ENCODE measurements around the gene CLIC3. TPM values are rescaled to one million over a fixed set of nuclear protein-coding genes. Genes with fewer than 3 reads are reported as not detected.

The CLIC3 gene
- total RNA-seq, 1 donor from 2014 or later: 38.6 TPM

GRCh38 chr9:136947955-136948510 is 48.3 kb downstream of the CLIC3 start:
- peak; percentile 67 for TF ChIP-seq CTCF (conservative IDR thresholded peaks at IDR 0.05)
- H3K27ac Mint-ChIP-seq: peak overlapping the region; percentile 94
- peaks cover 4% of the 10 kb centered on the region for H3K4me1 Mint-ChIP-seq (ENCODE audit: unreplicated experiment)
- no peak for DNase-seq (ENCODE audit: extremely low spot score, unreplicated experiment)
- peak overlapping the region; percentile 81 for H3K4me3 Mint-ChIP-seq
- no peaks in the 10 kb centered on the region for H3K27me3 Mint-ChIP-seq
- H3K36me3 Mint-ChIP-seq: no peaks in the 10 kb centered on the region
- no peaks in the 10 kb centered on the region for H3K9me3 Mint-ChIP-seq

GRCh38 chr9:136947028-136947891 is 49.1 kb downstream of the CLIC3 start:
- H3K4me1 Mint-ChIP-seq (ENCODE audit: unreplicated experiment): peaks cover 4% of the 10 kb centered on the region
- TF ChIP-seq CTCF (conservative IDR thresholded peaks at IDR 0.05): no peak
- no peaks in the 10 kb centered on the region for H3K27me3 Mint-ChIP-seq
- no peak for DNase-seq (ENCODE audit: extremely low spot score, unreplicated experiment)
- H3K27ac Mint-ChIP-seq: peak overlapping the region; percentile 76
- no peak overlapping the region for H3K4me3 Mint-ChIP-seq
- no peaks in the 10 kb centered on the region for H3K36me3 Mint-ChIP-seq
- H3K9me3 Mint-ChIP-seq: no peaks in the 10 kb centered on the region

GRCh38 chr9:136946228-136947027 is 49.9 kb downstream of the CLIC3 start:
- no peak for DNase-seq (ENCODE audit: extremely low spot score, unreplicated experiment)

GRCh38 chr9:136945333-136946227 is 50.8 kb downstream of the CLIC3 start:
- Mint-ChIP-seq H3K36me3 (no peaks in the 10 kb centered on the region), H3K27ac (no peak overlapping the region), H3K4me1 (ENCODE audit: unreplicated experiment) (peaks cover 4% of the 10 kb centered on the region), H3K4me3 (peak overlapping the region; percentile 4), H3K9me3 (no peaks in the 10 kb centered on the region), H3K27me3 (no peaks in the 10 kb centered on the region)
- DNase-seq (ENCODE audit: extremely low spot score, unreplicated experiment): no peak
- no peak for TF ChIP-seq CTCF (conservative IDR thresholded peaks at IDR 0.05)

More at GRCh38 chr9:136946228-136947027, 49.9 kb downstream of the CLIC3 start:
- Mint-ChIP-seq H3K27ac (no peak overlapping the region), H3K9me3 (no peaks in the 10 kb centered on the region), H3K4me3 (peak overlapping the region; percentile 4), H3K27me3 (no peaks in the 10 kb centered on the region), H3K36me3 (no peaks in the 10 kb centered on the region), H3K4me1 (ENCODE audit: unreplicated experiment) (peaks cover 4% of the 10 kb centered on the region)
- TF ChIP-seq CTCF (conservative IDR thresholded peaks at IDR 0.05): no peak

Other genes starting within 250 kb of the CLIC3 start
- not detected in 2 replicates for gene LCN6, start 248.0 kb downstream of the CLIC3 start, total RNA-seq (ENCODE audit: low replicate concordance)
- not detected in 2 replicates for gene LCN8, start 238.3 kb downstream of the CLIC3 start, total RNA-seq (ENCODE audit: low replicate concordance)
- gene LCN15, start 232.1 kb downstream of the CLIC3 start, total RNA-seq (ENCODE audit: low replicate concordance): 0.77 and 0.93 TPM in 2 replicates
- gene TMEM141, start 205.2 kb downstream of the CLIC3 start, total RNA-seq (ENCODE audit: low replicate concordance): 62.3 and 98.6 TPM in 2 replicates
- 2.9 and 6.1 TPM in 2 replicates for gene CCDC183, start 200.2 kb downstream of the CLIC3 start, total RNA-seq (ENCODE audit: low replicate concordance)
- gene RABL6, start 188.6 kb downstream of the CLIC3 start, total RNA-seq (ENCODE audit: low replicate concordance): 94.2 and 112 TPM in 2 replicates
- 3.2 and 3.6 TPM in 2 replicates for gene AJM1, start 154.1 kb downstream of the CLIC3 start, total RNA-seq (ENCODE audit: low replicate concordance)
- 176 and 199 TPM in 2 replicates for gene PHPT1, start 147.2 kb downstream of the CLIC3 start, total RNA-seq (ENCODE audit: low replicate concordance)
- 18.4 and 29.1 TPM in 2 replicates for gene MAMDC4, start 144.2 kb downstream of the CLIC3 start, total RNA-seq (ENCODE audit: low replicate concordance)
- gene EDF1, start 130.3 kb downstream of the CLIC3 start, total RNA-seq (ENCODE audit: low replicate concordance): 324 and 342 TPM in 2 replicates
- gene TRAF2, start 110.1 kb downstream of the CLIC3 start, total RNA-seq (ENCODE audit: low replicate concordance): 19.4 and 22.3 TPM in 2 replicates
- gene FBXW5, start 51.8 kb downstream of the CLIC3 start, total RNA-seq (ENCODE audit: low replicate concordance): 82.8 and 110 TPM in 2 replicates
- gene C8G, start 51.3 kb downstream of the CLIC3 start, total RNA-seq (ENCODE audit: low replicate concordance): 2.8 and 4.1 TPM in 2 replicates
- gene LCN12, start 44.3 kb downstream of the CLIC3 start, total RNA-seq (ENCODE audit: low replicate concordance): 7.9 and 8.3 TPM in 2 replicates
- 1.4 and 1.7 TPM in 2 replicates for gene PTGDS, start 19.1 kb downstream of the CLIC3 start, total RNA-seq (ENCODE audit: low replicate concordance)
- gene LCNL1, start 13.6 kb downstream of the CLIC3 start, total RNA-seq (ENCODE audit: low replicate concordance): not detected in 2 replicates
- 63.4 and 100 TPM in 2 replicates for gene PAXX, start 4.1 kb downstream of the CLIC3 start, total RNA-seq (ENCODE audit: low replicate concordance)
- 44.7 and 47.7 TPM in 2 replicates for gene ABCA2, start 31.7 kb upstream of the CLIC3 start, total RNA-seq (ENCODE audit: low replicate concordance)
- not detected in 2 replicates for gene FUT7, start 35.5 kb upstream of the CLIC3 start, total RNA-seq (ENCODE audit: low replicate concordance)
- gene NPDC1, start 49.6 kb upstream of the CLIC3 start, total RNA-seq (ENCODE audit: low replicate concordance): 68.0 and 70.3 TPM in 2 replicates
- gene ENTPD2, start 57.5 kb upstream of the CLIC3 start, total RNA-seq (ENCODE audit: low replicate concordance): 3.3 and 6.4 TPM in 2 replicates
- 19.1 and 21.9 TPM in 2 replicates for gene SAPCD2, start 74.0 kb upstream of the CLIC3 start, total RNA-seq (ENCODE audit: low replicate concordance)
- 3.4 and 5.4 TPM in 2 replicates for gene UAP1L1, start 80.9 kb upstream of the CLIC3 start, total RNA-seq (ENCODE audit: low replicate concordance)
- 50.3 and 58.9 TPM in 2 replicates for gene MAN1B1, start 90.4 kb upstream of the CLIC3 start, total RNA-seq (ENCODE audit: low replicate concordance)
- gene DPP7, start 118.2 kb upstream of the CLIC3 start, total RNA-seq (ENCODE audit: low replicate concordance): 86.5 and 86.7 TPM in 2 replicates
- gene GRIN1, start 142.6 kb upstream of the CLIC3 start, total RNA-seq (ENCODE audit: low replicate concordance): 0.29 and 0.94 TPM in 2 replicates
- 0.77 and 1.4 TPM in 2 replicates for gene LRRC26, start 173.5 kb upstream of the CLIC3 start, total RNA-seq (ENCODE audit: low replicate concordance)
- not detected in 2 replicates for gene TMEM210, start 175.5 kb upstream of the CLIC3 start, total RNA-seq (ENCODE audit: low replicate concordance)
- gene ANAPC2, start 192.0 kb upstream of the CLIC3 start, total RNA-seq (ENCODE audit: low replicate concordance): 63.5 and 65.0 TPM in 2 replicates
- 64.9 and 74.8 TPM in 2 replicates for gene SSNA1, start 192.1 kb upstream of the CLIC3 start, total RNA-seq (ENCODE audit: low replicate concordance)
- gene TPRN, start 204.2 kb upstream of the CLIC3 start, total RNA-seq (ENCODE audit: low replicate concordance): 24.1 and 28.4 TPM in 2 replicates
- 42.3 and 46.3 TPM in 2 replicates for gene TMEM203, start 209.1 kb upstream of the CLIC3 start, total RNA-seq (ENCODE audit: low replicate concordance)
- 18.9 and 28.0 TPM in 2 replicates for gene NDOR1, start 209.1 kb upstream of the CLIC3 start, total RNA-seq (ENCODE audit: low replicate concordance)
- gene RNF208, start 225.7 kb upstream of the CLIC3 start, total RNA-seq (ENCODE audit: low replicate concordance): 12.1 and 15.7 TPM in 2 replicates
- 0.86 and 1.5 TPM in 2 replicates for gene CYSRT1, start 228.6 kb upstream of the CLIC3 start, total RNA-seq (ENCODE audit: low replicate concordance)
- 0.36 and 0.48 TPM in 2 replicates for gene RNF224, start 230.9 kb upstream of the CLIC3 start, total RNA-seq (ENCODE audit: low replicate concordance)
- 0.41 and 0.81 TPM in 2 replicates for gene SLC34A3, start 234.3 kb upstream of the CLIC3 start, total RNA-seq (ENCODE audit: low replicate concordance)
- gene TUBB4B, start 244.7 kb upstream of the CLIC3 start, total RNA-seq (ENCODE audit: low replicate concordance): 326 and 349 TPM in 2 replicates

Measured in type B pancreatic cell (in vitro differentiated cells).